Measurements from ENCODE around the gene CUL5.
"Not testable (repeated sequence)": the region's sequence is repeated elsewhere in the genome, so short reads cannot be mapped to it uniquely, and the experiment has no call there.

The CUL5 gene

DNA sequence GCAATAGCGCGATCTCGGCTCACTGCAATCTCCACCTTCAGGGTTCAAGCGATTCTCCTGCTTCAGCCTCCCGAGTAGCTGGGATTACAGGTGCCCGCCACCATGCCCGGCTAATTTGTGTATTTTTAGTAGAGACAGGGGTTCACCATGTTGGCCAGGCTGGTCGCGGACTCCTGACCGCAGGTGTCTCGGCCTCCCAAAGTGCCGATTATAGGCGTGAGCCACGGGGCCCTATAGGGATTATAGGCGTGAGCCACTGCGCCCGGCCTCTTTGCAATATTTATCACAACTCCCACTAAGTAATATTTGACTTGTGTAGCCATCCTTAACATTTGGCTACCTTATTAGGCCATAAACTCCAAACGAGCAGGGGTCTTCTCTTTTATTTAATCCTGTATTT is 879 bp upstream of the CUL5 start:
- Mint-ChIP-seq H3K9me3 (no peaks in the 10 kb centered on the region), H3K27me3 (no peaks in the 10 kb centered on the region), H3K27ac (no peak overlapping the region), H3K36me3 (ENCODE audit: low read depth) (peaks cover 6% of the 10 kb centered on the region), H3K4me3 (no peak overlapping the region), H3K4me1 (peaks cover 20% of the 10 kb centered on the region)
- ATAC-seq: no peak
- DNase-seq: no peak

GRCh38 chr11:108009497-108010370 is 1.0 kb downstream of the CUL5 start:
- H3K36me3 Mint-ChIP-seq (ENCODE audit: low read depth): peaks cover 8% of the 10 kb centered on the region
- DNase-seq (no peak), ATAC-seq (no peak)
- H3K4me1 Mint-ChIP-seq: peaks cover 22% of the 10 kb centered on the region
- H3K9me3 Mint-ChIP-seq: no peaks in the 10 kb centered on the region
- H3K4me3 Mint-ChIP-seq: peak overlapping the region; percentile 98
- no peaks in the 10 kb centered on the region for H3K27me3 Mint-ChIP-seq
- H3K27ac Mint-ChIP-seq: peak overlapping the region; percentile 96

DNA sequence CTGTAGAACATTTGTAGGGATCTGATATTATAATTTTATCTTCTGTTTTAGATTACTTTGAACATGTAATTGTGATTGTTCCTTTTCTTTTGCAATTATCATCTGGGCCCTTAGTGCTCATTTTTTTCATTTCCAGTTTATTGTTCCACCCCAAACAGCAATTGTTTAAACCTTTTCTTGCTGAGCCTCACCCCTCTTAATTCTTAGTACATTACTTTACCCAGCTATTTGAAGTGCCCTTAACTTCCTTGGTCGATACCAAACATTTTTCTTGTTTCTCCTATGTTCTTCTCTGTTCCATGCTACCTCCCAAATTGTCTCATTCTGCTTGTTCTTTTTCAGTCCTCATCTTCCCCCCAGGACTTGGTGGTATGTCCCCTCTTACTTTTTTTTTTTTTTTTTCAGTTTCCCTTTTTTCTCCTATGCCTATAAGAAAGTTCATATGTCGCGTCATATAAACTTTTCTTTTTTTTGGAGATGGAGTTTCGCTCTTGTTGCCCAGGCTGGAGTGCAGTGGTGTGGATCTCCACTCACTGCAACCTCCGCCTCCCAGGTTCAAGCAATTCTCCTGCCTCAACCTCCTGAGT is 3.5 kb downstream of the CUL5 start:
- H3K27me3 Mint-ChIP-seq: no peaks in the 10 kb centered on the region
- H3K9me3 Mint-ChIP-seq: no peaks in the 10 kb centered on the region
- H3K27ac Mint-ChIP-seq: no peak overlapping the region
- no peak for ATAC-seq
- no peak overlapping the region for H3K4me3 Mint-ChIP-seq
- H3K4me1 Mint-ChIP-seq: peaks cover 38% of the 10 kb centered on the region
- peaks cover 10% of the 10 kb centered on the region for H3K36me3 Mint-ChIP-seq (ENCODE audit: low read depth)
- no peak for DNase-seq

GRCh38 chr11:108016647-108017046 is 7.9 kb downstream of the CUL5 start:
- Mint-ChIP-seq H3K9me3 (no peaks in the 10 kb centered on the region), H3K27me3 (no peaks in the 10 kb centered on the region), H3K4me1 (peaks cover 42% of the 10 kb centered on the region), H3K4me3 (no peak overlapping the region), H3K27ac (no peak overlapping the region), H3K36me3 (ENCODE audit: low read depth) (peaks cover 15% of the 10 kb centered on the region)
- no peak for ATAC-seq
- DNase-seq: no peak

- no peaks in the 10 kb centered on the region for H3K27me3 Mint-ChIP-seq
- peaks cover 17% of the 10 kb centered on the region for H3K36me3 Mint-ChIP-seq (ENCODE audit: low read depth)
- ATAC-seq: no peak
- H3K4me1 Mint-ChIP-seq: peaks cover 47% of the 10 kb centered on the region
- H3K9me3 Mint-ChIP-seq: no peaks in the 10 kb centered on the region
- no peak overlapping the region for H3K27ac Mint-ChIP-seq
- H3K4me3 Mint-ChIP-seq: no peak overlapping the region
- DNase-seq: no peak
Observed at GRCh38 chr11:108018708-108019107, 10.0 kb downstream of the CUL5 start.

- H3K4me3 Mint-ChIP-seq: no peak overlapping the region
- peaks cover 50% of the 10 kb centered on the region for H3K4me1 Mint-ChIP-seq
- no peak overlapping the region for H3K27ac Mint-ChIP-seq
Observed at GRCh38 chr11:108019870-108020540, 11.3 kb downstream of the CUL5 start.

GRCh38 chr11:108025387-108026080 is 16.8 kb downstream of the CUL5 start:
- Mint-ChIP-seq H3K27me3 (no peaks in the 10 kb centered on the region), H3K4me1 (peaks cover 34% of the 10 kb centered on the region), H3K9me3 (no peaks in the 10 kb centered on the region), H3K27ac (no peak overlapping the region), H3K36me3 (ENCODE audit: low read depth) (peaks cover 24% of the 10 kb centered on the region), H3K4me3 (no peak overlapping the region)
- ATAC-seq: peak; percentile 78
- DNase-seq: peak; percentile 3

More at GRCh38 chr11:108019870-108020540, 11.3 kb downstream of the CUL5 start:
- no peak for ATAC-seq
- DNase-seq: no peak
- peaks cover 15% of the 10 kb centered on the region for H3K36me3 Mint-ChIP-seq (ENCODE audit: low read depth)
- H3K9me3 Mint-ChIP-seq: no peaks in the 10 kb centered on the region
- no peaks in the 10 kb centered on the region for H3K27me3 Mint-ChIP-seq

DNA sequence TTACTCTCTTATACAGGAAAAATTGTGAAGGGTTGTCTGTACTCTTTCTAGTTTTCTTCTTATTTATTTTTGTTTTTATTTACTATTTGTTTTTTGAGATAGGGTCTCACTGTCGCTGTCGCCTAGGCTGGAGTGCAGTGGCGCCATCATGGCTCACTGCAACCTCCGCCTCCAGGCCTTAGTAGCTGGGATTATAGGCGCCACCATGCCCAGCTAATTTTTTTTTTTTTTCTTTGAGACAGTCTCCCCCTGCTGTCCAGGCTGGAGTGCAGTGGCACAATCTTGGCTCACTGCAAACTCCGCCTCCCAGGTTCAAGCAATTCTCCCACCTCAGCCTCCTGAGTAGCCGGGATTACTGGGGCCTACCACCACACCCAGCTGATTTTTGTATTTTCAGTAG is 18.4 kb downstream of the CUL5 start:
- no peaks in the 10 kb centered on the region for H3K27me3 Mint-ChIP-seq
- H3K27ac Mint-ChIP-seq: no peak overlapping the region
- DNase-seq (no peak), ATAC-seq (no peak)
- H3K4me3 Mint-ChIP-seq: no peak overlapping the region
- H3K9me3 Mint-ChIP-seq: peaks cover 4% of the 10 kb centered on the region
- peaks cover 31% of the 10 kb centered on the region for H3K36me3 Mint-ChIP-seq (ENCODE audit: low read depth)
- H3K4me1 Mint-ChIP-seq: peaks cover 31% of the 10 kb centered on the region

DNA sequence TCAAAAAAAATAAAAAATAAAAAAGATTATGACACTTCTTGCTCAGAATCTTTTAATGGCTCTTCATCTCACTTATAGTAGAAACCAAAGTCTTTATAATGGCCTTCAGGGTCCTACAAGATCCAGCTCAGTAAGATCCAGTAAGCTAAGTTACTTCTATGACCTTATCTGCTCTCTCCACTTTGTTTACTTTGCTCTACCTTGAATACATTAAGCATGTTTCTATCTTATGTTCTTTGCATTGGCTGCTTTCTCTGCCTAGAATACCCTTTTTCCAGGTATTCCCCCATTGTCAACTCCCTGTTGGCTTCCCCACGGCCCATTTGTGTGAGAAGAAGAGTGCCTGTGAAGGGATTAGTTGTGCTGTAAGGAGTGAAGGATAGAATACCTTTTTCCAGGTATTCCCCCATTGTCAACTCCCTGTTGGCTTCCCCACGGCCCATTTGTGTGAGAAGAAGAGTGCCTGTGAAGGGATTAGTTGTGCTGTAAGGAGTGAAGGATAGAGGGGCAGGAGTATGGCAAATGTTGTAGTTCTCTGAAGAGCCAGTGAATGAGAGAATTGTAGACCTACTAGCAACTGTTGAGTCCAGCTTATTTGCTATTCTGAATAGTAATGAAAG is 20.2 kb downstream of the CUL5 start:
- Mint-ChIP-seq H3K36me3 (ENCODE audit: low read depth) (peaks cover 42% of the 10 kb centered on the region), H3K4me1 (peaks cover 38% of the 10 kb centered on the region)
- not testable (repeated sequence) for ATAC-seq, H3K27me3 Mint-ChIP-seq, H3K9me3 Mint-ChIP-seq, H3K4me3 Mint-ChIP-seq, H3K27ac Mint-ChIP-seq, DNase-seq

- not testable (repeated sequence) for H3K9me3 Mint-ChIP-seq, DNase-seq, H3K27me3 Mint-ChIP-seq, ATAC-seq, H3K27ac Mint-ChIP-seq, H3K4me3 Mint-ChIP-seq
- H3K36me3 Mint-ChIP-seq (ENCODE audit: low read depth): peaks cover 51% of the 10 kb centered on the region
- peaks cover 17% of the 10 kb centered on the region for H3K4me1 Mint-ChIP-seq
Observed at GRCh38 chr11:108031604-108032003, 22.9 kb downstream of the CUL5 start.

GRCh38 chr11:108032800-108033199 is 24.1 kb downstream of the CUL5 start:
- H3K27ac Mint-ChIP-seq: no peak overlapping the region
- peaks cover 50% of the 10 kb centered on the region for H3K36me3 Mint-ChIP-seq (ENCODE audit: low read depth)
- DNase-seq (no peak), ATAC-seq (no peak)
- peaks cover 4% of the 10 kb centered on the region for H3K9me3 Mint-ChIP-seq
- no peak overlapping the region for H3K4me3 Mint-ChIP-seq
- H3K4me1 Mint-ChIP-seq: peaks cover 14% of the 10 kb centered on the region
- no peaks in the 10 kb centered on the region for H3K27me3 Mint-ChIP-seq

DNA sequence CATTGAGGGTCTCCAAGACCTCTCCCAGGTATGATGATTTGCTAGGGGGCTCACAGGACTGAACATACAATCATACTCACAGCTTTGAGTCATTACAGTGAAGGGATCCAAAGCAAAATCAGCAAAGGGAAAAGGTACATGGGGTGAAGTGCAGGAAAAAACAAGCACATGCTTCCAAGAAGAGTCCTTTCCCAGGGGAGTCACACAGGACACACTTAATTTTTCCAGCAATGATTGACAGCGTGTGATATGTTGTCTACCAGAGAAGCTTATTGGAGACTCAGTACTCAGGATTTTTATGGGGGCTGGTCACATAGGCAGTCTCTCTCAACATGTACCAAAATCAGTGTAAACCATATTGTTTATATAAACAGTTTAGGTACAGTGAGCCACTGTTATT is 25.3 kb downstream of the CUL5 start:
- peaks cover 13% of the 10 kb centered on the region for H3K4me1 Mint-ChIP-seq
- H3K9me3 Mint-ChIP-seq: peaks cover 4% of the 10 kb centered on the region
- H3K36me3 Mint-ChIP-seq (ENCODE audit: low read depth): peaks cover 50% of the 10 kb centered on the region
- no peak overlapping the region for H3K27ac Mint-ChIP-seq
- ATAC-seq: no peak
- no peak overlapping the region for H3K4me3 Mint-ChIP-seq
- no peak for DNase-seq
- no peaks in the 10 kb centered on the region for H3K27me3 Mint-ChIP-seq

GRCh38 chr11:108034952-108035351 is 26.3 kb downstream of the CUL5 start:
- Mint-ChIP-seq H3K4me1 (peaks cover 13% of the 10 kb centered on the region), H3K27ac (no peak overlapping the region), H3K36me3 (ENCODE audit: low read depth) (peaks cover 52% of the 10 kb centered on the region), H3K9me3 (peaks cover 4% of the 10 kb centered on the region), H3K27me3 (no peaks in the 10 kb centered on the region), H3K4me3 (no peak overlapping the region)
- ATAC-seq (no peak), DNase-seq (no peak)

GRCh38 chr11:108035690-108036089 is 27.0 kb downstream of the CUL5 start:
- no peak overlapping the region for H3K27ac Mint-ChIP-seq
- H3K36me3 Mint-ChIP-seq (ENCODE audit: low read depth): peaks cover 45% of the 10 kb centered on the region
- H3K27me3 Mint-ChIP-seq: no peaks in the 10 kb centered on the region
- peaks cover 2% of the 10 kb centered on the region for H3K9me3 Mint-ChIP-seq
- DNase-seq (no peak), ATAC-seq (no peak)
- H3K4me1 Mint-ChIP-seq: peaks cover 13% of the 10 kb centered on the region
- H3K4me3 Mint-ChIP-seq: no peak overlapping the region

Data from activated naive CD8-positive, alpha-beta T cell treated with anti-CD3 and anti-CD28 coated beads, Interleukin-2, amount 50 U/mL, for 24 hours (primary cell).